ENCODE measurements around the gene PDXP. TPM values are rescaled to one million over a fixed set of nuclear protein-coding genes. Genes with fewer than 3 reads are reported as not detected.

The PDXP gene
- total RNA-seq, 1 experiment from 2014 or later, result 42.7 TPM

- peaks cover 32 to 71% of the 10 kb centered on the region in 2 experiments for H3K4me1 ChIP-seq (ENCODE audit: control insufficient read depth in 1 of 2, insufficient read depth in 2 of 2, low read length in 2 of 2)
- H2AFZ ChIP-seq (ENCODE audit: low read depth, low read length, poor library complexity, severe bottlenecking), result no peak overlapping the region
- CTCF ChIA-PET, result interaction anchor here (0.6 to 2.3 kb wide), 4 partner anchors 10 to 42 kb away, joined by 3 to 8 read pairs (median 4); no protein-coding TSS in a partner anchor
- no peak overlapping the region for H3K27ac ChIP-seq (ENCODE audit: low read depth, low read length)
- RAD21 ChIA-PET (ENCODE audit: low non-redundant PET in 1 of 2, low total read pairs in 2 of 2, uncharacterized antibody in 2 of 2, unreplicated experiment in 2 of 2), result no interaction called here
- no peak for TF ChIP-seq SRF (IDR thresholded peaks at IDR 0.05; ENCODE audit: low read depth)
- TF ChIP-seq, protein P1, sequence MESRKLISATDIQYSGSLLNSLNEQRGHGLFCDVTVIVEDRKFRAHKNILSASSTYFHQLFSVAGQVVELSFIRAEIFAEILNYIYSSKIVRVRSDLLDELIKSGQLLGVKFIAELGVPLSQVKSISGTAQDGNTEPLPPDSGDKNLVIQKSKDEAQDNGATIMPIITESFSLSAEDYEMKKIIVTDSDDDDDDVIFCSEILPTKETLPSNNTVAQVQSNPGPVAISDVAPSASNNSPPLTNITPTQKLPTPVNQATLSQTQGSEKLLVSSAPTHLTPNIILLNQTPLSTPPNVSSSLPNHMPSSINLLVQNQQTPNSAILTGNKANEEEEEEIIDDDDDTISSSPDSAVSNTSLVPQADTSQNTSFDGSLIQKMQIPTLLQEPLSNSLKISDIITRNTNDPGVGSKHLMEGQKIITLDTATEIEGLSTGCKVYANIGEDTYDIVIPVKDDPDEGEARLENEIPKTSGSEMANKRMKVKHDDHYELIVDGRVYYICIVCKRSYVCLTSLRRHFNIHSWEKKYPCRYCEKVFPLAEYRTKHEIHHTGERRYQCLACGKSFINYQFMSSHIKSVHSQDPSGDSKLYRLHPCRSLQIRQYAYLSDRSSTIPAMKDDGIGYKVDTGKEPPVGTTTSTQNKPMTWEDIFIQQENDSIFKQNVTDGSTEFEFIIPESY (IDR thresholded peaks at IDR 0.05; ENCODE audit: extremely low read depth, insufficient replicate concordance, low read length), result no peak
- no peak for TF ChIP-seq EZH2 (IDR thresholded peaks at IDR 0.05)
- TF ChIP-seq EZH2phosphoT487 (IDR thresholded peaks at IDR 0.05; ENCODE audit: borderline replicate concordance), result no peak
- TF ChIP-seq, protein P2, sequence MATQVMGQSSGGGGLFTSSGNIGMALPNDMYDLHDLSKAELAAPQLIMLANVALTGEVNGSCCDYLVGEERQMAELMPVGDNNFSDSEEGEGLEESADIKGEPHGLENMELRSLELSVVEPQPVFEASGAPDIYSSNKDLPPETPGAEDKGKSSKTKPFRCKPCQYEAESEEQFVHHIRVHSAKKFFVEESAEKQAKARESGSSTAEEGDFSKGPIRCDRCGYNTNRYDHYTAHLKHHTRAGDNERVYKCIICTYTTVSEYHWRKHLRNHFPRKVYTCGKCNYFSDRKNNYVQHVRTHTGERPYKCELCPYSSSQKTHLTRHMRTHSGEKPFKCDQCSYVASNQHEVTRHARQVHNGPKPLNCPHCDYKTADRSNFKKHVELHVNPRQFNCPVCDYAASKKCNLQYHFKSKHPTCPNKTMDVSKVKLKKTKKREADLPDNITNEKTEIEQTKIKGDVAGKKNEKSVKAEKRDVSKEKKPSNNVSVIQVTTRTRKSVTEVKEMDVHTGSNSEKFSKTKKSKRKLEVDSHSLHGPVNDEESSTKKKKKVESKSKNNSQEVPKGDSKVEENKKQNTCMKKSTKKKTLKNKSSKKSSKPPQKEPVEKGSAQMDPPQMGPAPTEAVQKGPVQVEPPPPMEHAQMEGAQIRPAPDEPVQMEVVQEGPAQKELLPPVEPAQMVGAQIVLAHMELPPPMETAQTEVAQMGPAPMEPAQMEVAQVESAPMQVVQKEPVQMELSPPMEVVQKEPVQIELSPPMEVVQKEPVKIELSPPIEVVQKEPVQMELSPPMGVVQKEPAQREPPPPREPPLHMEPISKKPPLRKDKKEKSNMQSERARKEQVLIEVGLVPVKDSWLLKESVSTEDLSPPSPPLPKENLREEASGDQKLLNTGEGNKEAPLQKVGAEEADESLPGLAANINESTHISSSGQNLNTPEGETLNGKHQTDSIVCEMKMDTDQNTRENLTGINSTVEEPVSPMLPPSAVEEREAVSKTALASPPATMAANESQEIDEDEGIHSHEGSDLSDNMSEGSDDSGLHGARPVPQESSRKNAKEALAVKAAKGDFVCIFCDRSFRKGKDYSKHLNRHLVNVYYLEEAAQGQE (IDR thresholded peaks at IDR 0.05; ENCODE audit: low read depth), result no peak
- POLR2A ChIA-PET, result interaction anchor here (0.8 to 2.2 kb wide), 2 partner anchors 10 to 67 kb away, joined by 6 to 9 read pairs; partner anchors contain the start of gene LGALS1
- no peak for DNase-seq (ENCODE audit: low read depth, low spot score)
- intact Hi-C loops (cut with micrococcal nuclease), result loop anchor here (5.0 kb wide), 1 partner anchor 62 kb away; no protein-coding TSS in a partner anchor
- H3K79me2 ChIP-seq (ENCODE audit: insufficient read depth, low read length), result peaks cover 28% of the 10 kb centered on the region
- H3K27me3 ChIP-seq (ENCODE audit: insufficient read depth, low read length), result no peaks in the 10 kb centered on the region
- no TSS peak for BruUV-seq (replicated peaks)
- H3K9me3 ChIP-seq (ENCODE audit: control insufficient read depth in 1 of 2, insufficient read depth in 1 of 2, low read depth in 1 of 2, low read length in 2 of 2), result no peaks in the 10 kb centered on the region
- H3K9ac ChIP-seq (ENCODE audit: low read length), result no peak overlapping the region
- H3K4me2 ChIP-seq (ENCODE audit: low read length), result peak overlapping the region; percentile 90; the same call in 1 of the 2 replicates
- H3K9me2 ChIP-seq (ENCODE audit: insufficient read depth), result no peaks in the 10 kb centered on the region
- H3K36me3 ChIP-seq (ENCODE audit: control insufficient read depth in 1 of 2, insufficient read depth in 2 of 2, low read length in 2 of 2), result peaks cover 0 to 13% of the 10 kb centered on the region in 2 experiments; a peak in 1 of 4 replicates
- peaks cover 4% of the 10 kb centered on the region; the same call in 1 of the 2 replicates for H4K20me1 ChIP-seq (ENCODE audit: insufficient read depth)
- no peak for ATAC-seq
- no peak overlapping the region for H3K4me3 ChIP-seq (replicated peaks in 1 of 2; ENCODE audit: low read depth in 1 of 2, low read length in 2 of 2)
Observed at GRCh38 chr22:37684803-37685615, 26.5 kb downstream of the PDXP start.

Measured in HCT116 (cell line).